Aorta (tissue), 5 donors: ENCODE results near the gene GAS6. TPM values are rescaled to one million over a fixed set of nuclear protein-coding genes. Genes with fewer than 3 reads are reported as not detected.

Experiments used
- ATAC-seq: fragments of 200-7000 bp; cut with Tn5 transposase; one replicate; pipeline ENCODE4 v1.9.1; 2022; ENCODE audit warnings: moderate library complexity; ENCODE audit not compliant: low FRiP score
- DNase-seq, 2 donors: peaks; one replicate each; pipeline ENCODE4 v3.0.0-alpha.2; 2020
- H3K27ac ChIP-seq, 2 donors: one replicate each; pipeline ENCODE4 v1.5.1; 2013; ENCODE audit warnings: low read length in 2 of 2, mild to moderate bottlenecking in 2 of 2, moderate library complexity in 2 of 2, control low read depth in 1 of 2, inconsistent platforms in 1 of 2, low read depth in 1 of 2
- H3K27me3 ChIP-seq, 2 donors: one replicate each; pipeline ENCODE4 v1.6.1; 2013; ENCODE audit warnings: control low read depth in 1 of 2, low read length in 1 of 2, mild to moderate bottlenecking in 1 of 2, moderate library complexity in 1 of 2; ENCODE audit not compliant: insufficient read depth in 2 of 2, control insufficient read depth in 1 of 2
- H3K36me3 ChIP-seq, 2 donors: one replicate each; pipeline ENCODE4 v1.6.1; 2013; ENCODE audit warnings: control low read depth in 1 of 2, low read length in 1 of 2, mild to moderate bottlenecking in 1 of 2; ENCODE audit not compliant: insufficient read depth in 2 of 2, control insufficient read depth in 1 of 2
- H3K4me1 ChIP-seq, 2 donors: one replicate each; pipeline ENCODE4 v1.6.1; 2013; ENCODE audit warnings: low read length in 2 of 2, control low read depth in 1 of 2, mild to moderate bottlenecking in 1 of 2, moderate library complexity in 1 of 2; ENCODE audit not compliant: insufficient read depth in 2 of 2, control insufficient read depth in 1 of 2
- H3K4me3 ChIP-seq, 2 donors: one replicate each; pipeline ENCODE4 v1.5.1; 2013; ENCODE audit warnings: low read length in 2 of 2, control low read depth in 1 of 2, mild to moderate bottlenecking in 1 of 2
- H3K9me3 ChIP-seq: one replicate; pipeline ENCODE4 v1.6.1; 2013; ENCODE audit warnings: mild to moderate bottlenecking, low read length; ENCODE audit not compliant: control insufficient read depth
- WGBS, 2 donors: extraction: QIAGEN DNeasy Blood & Tissue Kit; methylation state at CpG; one replicate each; pipeline ENCODE4 v1.1.7; 2013; 5-methylcytosine and 5-hydroxymethylcytosine counted together
- intact Hi-C, 2 donors: fragments of 100-400 bp; cut with DNase I; formaldehyde crosslinking; loops; one replicate each; pipeline versions ENCODE4 v1.14.2 to v1.15.0; 2022
- polyA plus RNA-seq, 2 donors: library from polyadenylated mRNA; stranded (reverse); fragments of 200-250 nt; gene quantifications; one replicate each; pipeline ENCODE4 v1.2.3, GENCODE V29; 2013
- total RNA-seq, 2 donors: library from RNA; stranded (reverse); fragmentation: NEBNext Ultra II Directional; extraction: Animal tissue kit (Norgen Biotek cat#: 25700); gene quantifications; one replicate each; pipeline ENCODE4 v1.2.1, GENCODE V29; 2021
- donor health status: healthy with polysubstance abuse.
- donor health status: Bipolar disorder and iron deficiency.
- donor health status: DM: no; HTN: no; CAD: no.
- donor health status: DM: no; HTN: no; CAD: no.
- donor health status: DM: yes; HTN: yes; CAD: no.

GAS6 gene
- total and polyA plus RNA-seq, 4 donors, result 244 to 509 (median 333) TPM

DNA sequence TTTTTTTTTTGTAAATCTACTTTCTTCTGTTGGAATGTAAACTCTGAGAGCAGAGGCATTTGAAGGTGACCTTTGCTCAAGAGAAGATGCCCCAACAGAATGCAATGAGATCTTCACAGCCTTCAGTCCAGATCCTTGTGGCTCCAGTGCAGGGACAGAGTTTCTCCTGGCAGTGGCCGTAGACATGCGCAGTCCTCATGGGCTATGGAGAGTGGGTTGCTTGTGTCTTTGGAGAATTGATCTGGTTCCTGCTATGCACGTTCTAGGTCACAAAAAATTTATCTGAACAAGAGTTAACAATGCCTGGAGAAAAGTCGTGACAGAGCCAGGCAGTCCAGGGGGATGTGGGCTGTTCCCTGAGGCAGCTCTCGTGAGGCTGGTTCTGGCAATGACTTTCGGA lies 74.7 kb downstream of the GAS6 start:
- no peaks in the 10 kb centered on the region for H3K4me1 ChIP-seq
- peaks cover 0 to 2% of the 10 kb centered on the region in 2 donors for H3K36me3 ChIP-seq
- no peak overlapping the region for H3K27ac ChIP-seq
- no peaks in the 10 kb centered on the region for H3K27me3 ChIP-seq
- WGBS, 2 donors, result 69 to 73% methylated on average over 6 of the region's 6 CpGs
- DNase-seq (no peak), ATAC-seq (no peak)
- no peaks in the 10 kb centered on the region for H3K9me3 ChIP-seq
- intact Hi-C loops, result no loop called here
- no peak overlapping the region for H3K4me3 ChIP-seq

DNA sequence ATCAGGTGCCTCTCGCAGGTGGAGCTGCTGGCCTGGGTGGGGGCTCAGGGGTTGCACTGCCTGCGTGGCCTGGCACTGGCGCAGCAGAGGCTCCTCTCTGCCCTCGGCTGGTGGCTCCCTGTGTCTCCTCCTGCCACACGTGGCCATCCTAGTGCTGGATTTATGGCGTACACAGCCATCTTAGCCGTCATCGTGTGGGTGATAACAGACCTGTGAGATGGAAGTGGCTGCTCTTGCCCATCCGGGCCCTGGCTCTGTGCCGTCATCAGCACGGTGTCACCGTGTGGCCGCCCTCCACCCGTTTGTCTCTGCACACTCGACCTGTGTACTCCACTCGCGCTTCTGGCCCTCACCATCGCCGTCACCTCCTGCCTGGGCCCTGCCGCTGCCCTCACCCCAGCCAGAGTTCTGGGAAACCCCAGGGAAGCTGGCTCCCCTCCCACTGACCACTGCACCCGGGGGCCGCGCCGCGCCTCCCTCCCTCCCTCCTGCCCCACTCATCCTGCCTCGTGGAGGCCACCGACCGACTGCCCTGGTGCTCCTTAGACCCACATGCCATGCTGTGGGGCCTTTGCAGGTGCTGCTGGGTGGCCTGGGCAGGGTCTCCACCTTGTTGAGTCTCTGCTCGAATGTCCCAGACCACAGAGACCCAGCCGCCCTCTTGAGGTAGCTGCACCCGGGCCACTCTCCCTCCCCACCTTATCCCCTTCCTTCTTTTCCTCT lies 75.3 kb downstream of the GAS6 start:
- Histone ChIP-seq H3K27me3 (no peaks in the 10 kb centered on the region), H3K9me3 (no peaks in the 10 kb centered on the region), H3K27ac (no peak overlapping the region), H3K4me1 (no peaks in the 10 kb centered on the region), H3K36me3 (peaks cover 0 to 2% of the 10 kb centered on the region in 2 donors), H3K4me3 (no peak overlapping the region)
- DNase-seq, result peak in 1 of 2 donors; percentile 69
- intact Hi-C loops, result no loop called here
- 86 to 89% methylated on average over 28 to 31 of the region's 31 CpGs for WGBS, 2 donors
- no peak for ATAC-seq

DNA sequence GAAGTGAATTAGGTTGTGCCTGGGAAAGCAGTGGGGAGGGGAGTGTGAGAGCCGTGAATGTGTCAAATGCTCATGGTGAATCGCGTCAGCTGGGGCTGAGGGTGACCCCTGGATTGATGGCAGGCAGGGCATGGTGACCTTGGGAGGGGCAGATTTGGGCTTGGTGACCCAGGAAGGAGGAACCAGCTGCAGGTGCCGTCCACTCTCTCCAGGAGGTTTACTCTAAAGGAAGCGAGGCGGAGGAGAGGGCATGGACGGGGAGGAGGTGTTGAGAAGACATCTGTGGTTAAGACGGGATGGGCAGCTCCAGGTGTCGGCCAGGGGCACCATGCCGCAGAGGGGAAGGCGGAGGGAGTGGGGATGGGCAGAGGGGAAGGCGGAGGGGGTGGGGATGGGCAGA lies 76.2 kb downstream of the GAS6 start:
- intact Hi-C loops, result no loop called here
- ATAC-seq (no peak), DNase-seq (no peak)
- no peak overlapping the region for H3K4me3 ChIP-seq
- H3K36me3 ChIP-seq, result peaks cover 0 to 2% of the 10 kb centered on the region in 2 donors
- H3K27me3 ChIP-seq, result no peaks in the 10 kb centered on the region
- H3K9me3 ChIP-seq, result no peaks in the 10 kb centered on the region
- 72 to 76% methylated on average over 12 of the region's 12 CpGs for WGBS, 2 donors
- no peaks in the 10 kb centered on the region for H3K4me1 ChIP-seq
- H3K27ac ChIP-seq, result no peak overlapping the region

DNA sequence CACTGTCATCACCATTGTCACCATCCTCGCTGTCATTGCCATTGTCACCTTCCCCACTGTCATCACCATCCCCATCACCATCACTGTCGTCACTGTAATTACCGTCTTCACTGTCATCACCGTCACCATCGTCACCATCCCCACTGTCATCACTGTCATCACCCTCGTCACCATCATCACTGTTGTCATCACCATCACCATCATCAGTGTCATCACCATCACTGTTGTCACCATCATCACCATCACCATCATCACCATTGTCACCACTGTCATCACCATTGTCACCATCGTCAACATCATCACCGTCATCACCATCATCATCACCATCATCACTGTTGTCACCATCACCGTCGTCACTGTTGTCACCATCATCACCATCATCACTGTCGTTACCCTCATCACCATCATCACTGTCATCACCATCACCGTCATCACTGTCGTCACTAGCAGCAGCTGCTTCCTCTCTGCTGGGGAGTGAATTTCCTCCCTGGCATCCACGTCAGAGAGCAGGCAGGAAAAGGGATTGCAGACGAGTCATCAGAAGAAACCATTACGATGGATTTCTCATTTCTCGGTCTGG lies 77.5 kb downstream of the GAS6 start:
- Histone ChIP-seq H3K4me1 (no peaks in the 10 kb centered on the region), H3K36me3 (peaks cover 0 to 2% of the 10 kb centered on the region in 2 donors), H3K9me3 (no peaks in the 10 kb centered on the region), H3K27ac (no peak overlapping the region), H3K4me3 (no peak overlapping the region), H3K27me3 (no peaks in the 10 kb centered on the region)
- 82 to 87% methylated on average over 17 of the region's 17 CpGs for WGBS, 2 donors
- ATAC-seq, result no peak
- intact Hi-C loops, result no loop called here
- no peak for DNase-seq

DNA sequence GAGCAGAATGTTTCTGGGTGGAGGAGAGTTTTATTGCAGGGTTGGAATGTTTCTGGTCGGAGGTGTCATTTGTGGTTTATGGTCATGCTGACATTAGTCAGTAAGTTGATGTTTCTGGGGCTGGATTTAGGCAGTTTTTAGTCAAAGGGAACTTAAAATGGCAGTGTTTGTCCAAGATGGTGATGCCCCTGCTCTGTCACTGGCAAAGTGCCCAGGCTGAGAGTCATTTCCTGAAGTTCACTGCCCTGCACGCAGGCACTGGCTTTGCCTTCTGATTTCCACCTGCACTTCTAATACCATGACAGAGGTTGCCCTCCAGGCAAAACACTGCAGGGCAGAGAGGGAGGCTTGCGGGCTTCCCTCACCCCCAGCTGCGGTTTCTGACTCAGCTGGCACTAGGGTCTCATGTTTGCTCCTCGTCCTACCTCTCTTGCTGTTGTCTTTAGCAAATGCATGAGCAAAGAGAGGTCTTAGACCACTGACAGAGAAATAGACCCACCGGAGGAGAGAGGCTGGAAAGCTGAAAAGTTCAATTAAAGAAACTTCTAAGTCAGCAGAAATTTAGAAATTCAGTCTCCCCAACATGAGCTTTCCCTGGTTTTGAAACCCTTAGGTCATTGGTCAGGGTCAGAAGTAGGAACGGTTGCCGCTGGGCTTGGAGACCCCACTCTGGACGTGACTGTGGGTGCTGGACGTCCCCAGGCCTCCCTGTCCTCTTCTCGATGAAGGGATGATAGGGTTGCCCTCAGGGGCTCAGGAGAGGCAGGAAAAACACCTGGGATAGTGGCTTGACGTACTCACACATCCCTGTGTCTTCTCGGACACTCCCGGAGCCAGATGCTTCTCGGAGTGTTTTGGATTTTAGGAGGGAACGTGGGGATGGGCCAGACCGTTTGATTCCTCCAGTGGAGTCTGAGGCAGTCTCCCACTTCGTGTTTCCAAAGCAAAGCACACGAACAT lies 78.5 kb downstream of the GAS6 start:
- ATAC-seq (no peak), DNase-seq (no peak)
- intact Hi-C loops, result no loop called here

DNA sequence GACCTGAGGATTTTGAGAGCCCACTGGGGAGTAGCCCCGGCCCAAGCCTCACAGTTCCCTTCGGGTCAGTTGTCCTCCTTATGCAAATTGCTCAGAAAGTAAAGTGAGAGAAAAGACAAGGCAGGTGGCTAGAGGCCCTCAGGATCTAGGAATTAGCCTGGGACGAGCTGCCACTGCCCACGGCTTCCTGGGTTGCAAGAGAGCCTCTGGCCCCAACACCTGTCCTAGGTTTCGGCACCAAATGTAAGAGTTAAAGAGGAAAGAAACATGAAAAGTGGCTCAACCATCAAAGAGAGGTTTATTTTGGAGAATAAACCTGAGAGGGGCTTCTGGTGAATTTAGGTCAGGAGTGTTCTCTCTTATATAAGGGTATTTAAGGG lies 79.2 kb downstream of the GAS6 start:
- DNase-seq (no peak), ATAC-seq (no peak)
- no peak overlapping the region for H3K4me3 ChIP-seq
- no peaks in the 10 kb centered on the region for H3K27me3 ChIP-seq
- no peak overlapping the region for H3K27ac ChIP-seq
- no peaks in the 10 kb centered on the region for H3K4me1 ChIP-seq
- H3K36me3 ChIP-seq, result peaks cover 0 to 2% of the 10 kb centered on the region in 2 donors
- WGBS, 2 donors, result 63 to 83% methylated on average over 5 of the region's 5 CpGs
- H3K9me3 ChIP-seq, result no peaks in the 10 kb centered on the region
- intact Hi-C loops, result no loop called here

More for the DNA sequence above, 78.5 kb downstream of the GAS6 start:
- no peaks in the 10 kb centered on the region for H3K4me1 ChIP-seq
- H3K27me3 ChIP-seq, result no peaks in the 10 kb centered on the region
- H3K4me3 ChIP-seq, result no peak overlapping the region
- 80 to 82% methylated on average over 19 of the region's 19 CpGs for WGBS, 2 donors
- H3K27ac ChIP-seq, result no peak overlapping the region
- no peaks in the 10 kb centered on the region for H3K9me3 ChIP-seq
- H3K36me3 ChIP-seq, result peaks cover 0 to 2% of the 10 kb centered on the region in 2 donors

DNA sequence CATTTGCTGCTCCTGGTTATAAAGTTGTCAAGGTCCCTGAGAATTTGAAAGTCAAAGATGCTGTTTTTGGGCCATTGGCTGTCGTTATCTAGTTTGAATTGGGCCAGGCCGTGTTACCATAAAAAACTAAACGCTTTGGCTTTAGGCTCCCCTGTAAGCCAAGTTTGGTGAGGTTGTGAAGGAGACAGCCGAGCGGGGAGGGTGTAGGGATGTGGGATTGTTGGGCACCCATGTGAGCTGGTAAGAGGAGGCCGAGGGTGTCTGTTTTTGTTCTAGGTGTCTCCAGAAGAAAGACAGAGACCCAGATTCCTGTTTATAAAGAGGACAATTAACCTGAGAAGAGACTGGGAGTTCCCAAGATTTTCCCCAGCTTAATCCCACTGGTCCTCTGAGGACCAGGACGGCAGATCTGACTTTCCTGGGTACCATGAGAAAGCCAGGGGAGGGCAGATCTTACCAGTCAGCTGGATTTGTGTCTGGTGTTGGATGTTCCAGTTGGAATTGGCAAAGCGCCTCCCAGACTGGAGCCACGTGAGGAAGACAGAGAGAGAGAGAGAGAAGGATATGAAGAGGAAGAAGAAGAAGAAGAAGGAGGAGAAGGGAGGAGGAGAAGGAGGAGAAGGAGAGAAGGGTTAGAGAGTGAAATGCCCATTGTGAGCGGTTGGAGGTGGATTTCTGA lies 79.8 kb downstream of the GAS6 start:
- no peak overlapping the region for H3K27ac ChIP-seq
- DNase-seq, result peak in 1 of 2 donors; percentile 25
- ATAC-seq, result no peak
- H3K27me3 ChIP-seq, result no peaks in the 10 kb centered on the region
- no peak overlapping the region for H3K4me3 ChIP-seq
- intact Hi-C loops, result no loop called here
- no peaks in the 10 kb centered on the region for H3K4me1 ChIP-seq
- H3K36me3 ChIP-seq, result peaks cover 0 to 2% of the 10 kb centered on the region in 2 donors
- no peaks in the 10 kb centered on the region for H3K9me3 ChIP-seq
- 80% methylated on average over 10 of the region's 10 CpGs for WGBS, 2 donors

DNA sequence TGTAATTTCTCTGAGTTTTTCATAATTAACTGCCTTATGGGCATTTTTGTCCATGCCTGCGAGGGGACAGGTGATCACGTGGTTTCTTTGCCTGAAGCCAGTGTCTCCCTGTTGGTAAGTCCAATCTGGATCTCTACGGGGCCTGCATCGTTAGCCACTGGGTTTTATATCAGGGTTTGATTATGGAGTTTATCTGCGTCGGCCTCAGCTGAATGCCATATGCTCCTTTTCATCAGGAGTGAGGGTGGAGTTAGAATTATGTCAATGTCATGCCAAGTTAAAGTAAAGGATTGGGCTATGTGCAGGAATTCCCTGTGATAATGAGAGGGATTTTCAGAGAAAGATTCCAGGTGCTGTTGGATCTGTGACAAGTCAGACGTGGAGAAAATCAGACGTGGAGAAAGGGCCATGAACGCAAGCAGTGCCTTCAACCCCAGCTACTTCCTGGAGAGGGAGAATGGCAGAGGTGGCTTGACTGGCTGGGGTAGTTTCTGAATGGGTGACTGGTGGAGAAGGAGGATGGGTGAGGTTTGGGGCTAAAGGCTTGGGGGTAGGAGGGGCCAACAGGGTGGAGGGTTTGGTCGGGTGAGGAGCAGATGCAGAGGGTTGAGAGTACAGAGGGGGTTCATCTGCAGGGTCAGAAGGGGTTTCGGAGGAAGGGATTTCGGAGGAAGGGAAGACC lies 80.5 kb downstream of the GAS6 start:
- intact Hi-C loops, result no loop called here
- Histone ChIP-seq H3K27me3 (no peaks in the 10 kb centered on the region), H3K36me3 (peaks cover 0 to 2% of the 10 kb centered on the region in 2 donors), H3K4me1 (no peaks in the 10 kb centered on the region), H3K27ac (no peak overlapping the region), H3K9me3 (no peaks in the 10 kb centered on the region), H3K4me3 (no peak overlapping the region)
- WGBS, 2 donors, result 76 to 84% methylated on average over 12 of the region's 12 CpGs
- DNase-seq, result peak in 1 of 2 donors; percentile 5
- ATAC-seq, result no peak
